Immature natural killer cell (primary cell): Measurements from ENCODE around the gene FXR2. TPM values are rescaled to one million over a fixed set of nuclear protein-coding genes. Genes with fewer than 3 reads are reported as not detected.
A peak's percentile ranks its signal among the peaks of the same experiment; 100 is the strongest.

ENCODE experiments used
- DNase-seq, 3 donors: peaks; one replicate each; pipeline ENCODE4 v3.0.0; 2022; ENCODE audit warnings: mixed read lengths in 1 of 3
- H3K27ac Mint-ChIP-seq, 6 donors: one replicate each; pipeline ENCODE4 v1.8.0; 2020; ENCODE audit warnings: mixed read lengths in 6 of 6, mild to moderate bottlenecking in 5 of 6, inconsistent platforms in 4 of 6, moderate library complexity in 3 of 6
- H3K27me3 Mint-ChIP-seq, 3 donors: one replicate each; pipeline ENCODE4 v1.8.0; 2020 to 2021; ENCODE audit warnings: low read depth in 3 of 3, mild to moderate bottlenecking in 3 of 3, mixed read lengths in 3 of 3, moderate library complexity in 3 of 3, inconsistent platforms in 1 of 3
- H3K36me3 Mint-ChIP-seq, 3 donors: one replicate each; pipeline ENCODE4 v1.8.0; 2020; ENCODE audit warnings: mixed read lengths in 3 of 3, inconsistent platforms in 2 of 3, mild to moderate bottlenecking in 2 of 3
- H3K4me1 Mint-ChIP-seq, 2 donors: one replicate each; pipeline ENCODE4 v1.8.0; 2020; ENCODE audit warnings: inconsistent platforms in 2 of 2, mild to moderate bottlenecking in 2 of 2, mixed read lengths in 2 of 2, moderate library complexity in 1 of 2
- H3K4me3 Mint-ChIP-seq, 5 donors: one replicate each; pipeline ENCODE4 v1.8.0; 2020; ENCODE audit warnings: mild to moderate bottlenecking in 5 of 5, mixed read lengths in 5 of 5, inconsistent platforms in 3 of 5, moderate library complexity in 3 of 5
- H3K9me3 Mint-ChIP-seq, 6 donors: one replicate each; pipeline ENCODE4 v1.8.0; 2020; ENCODE audit warnings: mild to moderate bottlenecking in 6 of 6, mixed read lengths in 6 of 6, inconsistent platforms in 4 of 6, moderate library complexity in 3 of 6
- polyA plus RNA-seq, 3 donors: library from polyadenylated mRNA; unstranded; fragments of 300-500 nt; fragmentation: Illumina TruSeq; gene quantifications; one replicate each; pipeline ENCODE4 v1.2.3, GENCODE V29; 2021

Gene FXR2
- polyA plus RNA-seq, 3 donors from 2014 or later = 8.3 to 25.1 (median 10.4) TPM

GRCh38 chr17:7589891-7590691 lies 24.6 kb downstream of the FXR2 start, which contains the start of gene SOX15:
TSS of gene SOX15 (minus strand) at chr17:7590094. CDS start at chr17:7589676, 418 bp downstream.
- Mint-ChIP-seq H3K27ac (no peak within 1 kb of the TSS), H3K27me3 (peaks cover 0 to 5% (median 0%) of the 10 kb centered on the region in 3 donors), H3K9me3 (no peaks in the 10 kb centered on the region), H3K36me3 (peaks cover 17 to 36% (median 25%) of the 10 kb centered on the region in 3 donors), H3K4me1 (peaks cover 1 to 5% of the 10 kb centered on the region in 2 donors), H3K4me3 (no peak within 1 kb of the TSS)
- no peak for DNase-seq

- H3K36me3 Mint-ChIP-seq = peaks cover 15 to 33% (median 22%) of the 10 kb centered on the region in 3 donors
- DNase-seq = peak; percentile 52 to 65 (median 61)
- no peak overlapping the region for H3K27ac Mint-ChIP-seq
- no peaks in the 10 kb centered on the region for H3K9me3 Mint-ChIP-seq
- peaks cover 0 to 4% (median 0%) of the 10 kb centered on the region in 3 donors for H3K27me3 Mint-ChIP-seq
- no peak overlapping the region for H3K4me3 Mint-ChIP-seq
- peaks cover 9 to 12% of the 10 kb centered on the region in 2 donors for H3K4me1 Mint-ChIP-seq
These were observed 25.4 kb downstream of the FXR2 start for GRCh38 chr17:7589204-7589868.

- Mint-ChIP-seq H3K27me3 (peaks cover 2 to 6% (median 3%) of the 10 kb centered on the region in 3 donors), H3K27ac (no peak overlapping the region), H3K9me3 (no peaks in the 10 kb centered on the region), H3K4me3 (no peak overlapping the region), H3K4me1 (peaks cover 16 to 18% of the 10 kb centered on the region in 2 donors), H3K36me3 (peaks cover 10 to 26% (median 18%) of the 10 kb centered on the region in 3 donors)
- no peak for DNase-seq
These were observed 26.0 kb downstream of the FXR2 start for GRCh38 chr17:7588553-7589203.

- Mint-ChIP-seq H3K27me3 (peaks cover 6 to 9% (median 6%) of the 10 kb centered on the region in 3 donors), H3K27ac (peak overlapping the region in 2 of 6 donors; percentile 17 to 21), H3K9me3 (no peaks in the 10 kb centered on the region), H3K4me3 (no peak overlapping the region), H3K4me1 (peaks cover 21 to 24% of the 10 kb centered on the region in 2 donors), H3K36me3 (peaks cover 4 to 19% (median 11%) of the 10 kb centered on the region in 3 donors)
- DNase-seq = no peak
These were observed 27.1 kb downstream of the FXR2 start for GRCh38 chr17:7587420-7588151.

- Mint-ChIP-seq H3K4me3 (no peak overlapping the region), H3K9me3 (no peaks in the 10 kb centered on the region), H3K27me3 (peaks cover 6 to 9% (median 6%) of the 10 kb centered on the region in 3 donors), H3K4me1 (peaks cover 28 to 31% of the 10 kb centered on the region in 2 donors), H3K36me3 (peaks cover 4 to 14% (median 11%) of the 10 kb centered on the region in 3 donors), H3K27ac (peak overlapping the region in 1 of 6 donors; percentile 17)
- DNase-seq = no peak
These were observed 27.9 kb downstream of the FXR2 start for GRCh38 chr17:7586673-7587419.

- Mint-ChIP-seq H3K27me3 (peaks cover 20 to 23% (median 23%) of the 10 kb centered on the region in 3 donors), H3K4me1 (peaks cover 51 to 53% of the 10 kb centered on the region in 2 donors)
These were observed 31.2 kb downstream of the FXR2 start, which contains the start of gene MPDU1 for GRCh38 chr17:7583253-7584109. TSS of gene MPDU1 (plus strand) at chr17:7583852. CDS start at chr17:7583863, 11 bp downstream.

GRCh38 chr17:7582396-7583252 lies 32.1 kb downstream of the FXR2 start:
- peaks cover 58 to 60% of the 10 kb centered on the region in 2 donors for H3K4me1 Mint-ChIP-seq
- H3K4me3 Mint-ChIP-seq = peak overlapping the region; percentile 27 to 100 (median 99)
- H3K27ac Mint-ChIP-seq = peak overlapping the region in 5 of 6 donors; percentile 24 to 100 (median 59)

More at GRCh38 chr17:7583253-7584109, 31.2 kb downstream of the FXR2 start, which contains the start of gene MPDU1:
- H3K36me3 Mint-ChIP-seq = peaks cover 3 to 18% (median 7%) of the 10 kb centered on the region in 3 donors
- peak; percentile 95 to 97 (median 97) for DNase-seq
- H3K27ac Mint-ChIP-seq = peak within 1 kb of the TSS; percentile 99 to 100 (median 100)
- peak within 1 kb of the TSS; percentile 99 to 100 (median 100) for H3K4me3 Mint-ChIP-seq
- no peaks in the 10 kb centered on the region for H3K9me3 Mint-ChIP-seq

GRCh38 chr17:7580604-7581575 lies 33.8 kb downstream of the FXR2 start:
- H3K36me3 Mint-ChIP-seq = peaks cover 10 to 40% (median 26%) of the 10 kb centered on the region in 3 donors
- peak overlapping the region in 5 of 6 donors; percentile 72 to 96 (median 76) for H3K27ac Mint-ChIP-seq
- peak overlapping the region in 2 of 5 donors; percentile 19 to 27 for H3K4me3 Mint-ChIP-seq
- peaks cover 73 to 76% of the 10 kb centered on the region in 2 donors for H3K4me1 Mint-ChIP-seq
- H3K9me3 Mint-ChIP-seq = no peaks in the 10 kb centered on the region
- H3K27me3 Mint-ChIP-seq = peaks cover 30 to 49% (median 37%) of the 10 kb centered on the region in 3 donors
- DNase-seq = no peak

More at GRCh38 chr17:7582396-7583252, 32.1 kb downstream of the FXR2 start:
- peaks cover 3 to 25% (median 13%) of the 10 kb centered on the region in 3 donors for H3K36me3 Mint-ChIP-seq
- DNase-seq = no peak
- H3K27me3 Mint-ChIP-seq = peaks cover 20 to 32% (median 30%) of the 10 kb centered on the region in 3 donors
- H3K9me3 Mint-ChIP-seq = no peaks in the 10 kb centered on the region

- no peak for DNase-seq
- Mint-ChIP-seq H3K4me3 (peak overlapping the region; percentile 6 to 65 (median 40)), H3K27ac (peak overlapping the region; percentile 80 to 96 (median 86)), H3K27me3 (peaks cover 36 to 54% (median 40%) of the 10 kb centered on the region in 3 donors), H3K4me1 (peaks cover 78 to 82% of the 10 kb centered on the region in 2 donors), H3K9me3 (no peaks in the 10 kb centered on the region), H3K36me3 (peaks cover 15 to 48% (median 34%) of the 10 kb centered on the region in 3 donors)
These were observed 34.7 kb downstream of the FXR2 start for GRCh38 chr17:7579834-7580603.
